Measurements from ENCODE around the gene MEGF6. TPM values are rescaled to one million over a fixed set of nuclear protein-coding genes. Genes with fewer than 3 reads are reported as not detected.

Gene MEGF6
- total RNA-seq, 1 donor from 2014 or later = 57.1 TPM

DNA sequence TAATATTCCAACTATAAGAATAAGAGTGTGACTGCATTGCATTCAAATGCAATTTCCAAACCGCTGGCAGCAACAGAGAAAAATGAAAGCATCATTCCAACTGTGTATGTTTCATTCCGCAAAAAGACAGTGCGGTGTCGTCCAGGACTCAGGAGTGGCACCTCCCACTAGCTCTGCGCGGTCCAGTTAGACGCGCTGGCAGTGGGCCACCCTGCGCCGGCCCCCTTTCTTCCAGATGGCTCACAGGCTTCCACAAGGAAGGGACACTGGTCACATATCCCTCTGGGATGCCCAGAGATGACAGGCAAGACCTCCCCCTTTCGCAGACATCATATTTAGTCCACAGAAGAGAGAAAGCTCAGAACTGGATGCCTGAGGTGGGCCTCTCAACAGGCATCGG, 26.7 kb upstream of the MEGF6 start:
- H3K36me3 ChIP-seq = peaks cover 70% of the 10 kb centered on the region
- no peak for ATAC-seq
- H3K9me3 ChIP-seq = no peaks in the 10 kb centered on the region
- no peak overlapping the region for H3K27ac ChIP-seq
- H3K4me3 ChIP-seq = no peak overlapping the region
- intact Hi-C loops (cut with DNase I) = no loop called here
- H3K27me3 ChIP-seq (ENCODE audit: low read depth) = no peaks in the 10 kb centered on the region
- no peak for DNase-seq
- no peaks in the 10 kb centered on the region for H3K4me1 ChIP-seq
- TF ChIP-seq, protein P1, sequence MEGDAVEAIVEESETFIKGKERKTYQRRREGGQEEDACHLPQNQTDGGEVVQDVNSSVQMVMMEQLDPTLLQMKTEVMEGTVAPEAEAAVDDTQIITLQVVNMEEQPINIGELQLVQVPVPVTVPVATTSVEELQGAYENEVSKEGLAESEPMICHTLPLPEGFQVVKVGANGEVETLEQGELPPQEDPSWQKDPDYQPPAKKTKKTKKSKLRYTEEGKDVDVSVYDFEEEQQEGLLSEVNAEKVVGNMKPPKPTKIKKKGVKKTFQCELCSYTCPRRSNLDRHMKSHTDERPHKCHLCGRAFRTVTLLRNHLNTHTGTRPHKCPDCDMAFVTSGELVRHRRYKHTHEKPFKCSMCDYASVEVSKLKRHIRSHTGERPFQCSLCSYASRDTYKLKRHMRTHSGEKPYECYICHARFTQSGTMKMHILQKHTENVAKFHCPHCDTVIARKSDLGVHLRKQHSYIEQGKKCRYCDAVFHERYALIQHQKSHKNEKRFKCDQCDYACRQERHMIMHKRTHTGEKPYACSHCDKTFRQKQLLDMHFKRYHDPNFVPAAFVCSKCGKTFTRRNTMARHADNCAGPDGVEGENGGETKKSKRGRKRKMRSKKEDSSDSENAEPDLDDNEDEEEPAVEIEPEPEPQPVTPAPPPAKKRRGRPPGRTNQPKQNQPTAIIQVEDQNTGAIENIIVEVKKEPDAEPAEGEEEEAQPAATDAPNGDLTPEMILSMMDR (IDR thresholded peaks at IDR 0.05) = no peak

DNA sequence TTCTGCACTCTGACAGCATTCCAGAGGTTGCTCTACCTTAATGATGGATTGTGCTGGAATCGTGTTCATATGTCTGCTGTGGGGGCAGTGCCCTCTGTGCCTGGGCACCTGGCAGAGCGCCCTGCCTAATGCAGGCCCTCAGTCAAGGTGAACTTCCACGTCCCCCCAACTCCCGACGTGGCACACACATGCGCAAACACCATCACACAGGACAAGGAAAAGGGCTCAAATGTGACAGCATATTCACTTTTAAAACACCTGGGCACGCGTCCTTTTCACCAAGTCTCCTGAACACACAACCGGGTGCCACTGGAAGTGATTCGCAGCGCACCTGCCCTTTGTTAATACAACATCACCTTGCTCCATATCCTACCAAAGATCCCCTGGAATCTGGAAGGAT, 25.2 kb upstream of the MEGF6 start:
- Histone ChIP-seq H3K27ac (no peak overlapping the region), H3K4me1 (no peaks in the 10 kb centered on the region), H3K9me3 (no peaks in the 10 kb centered on the region), H3K4me3 (no peak overlapping the region), H3K27me3 (ENCODE audit: low read depth) (no peaks in the 10 kb centered on the region), H3K36me3 (peaks cover 85% of the 10 kb centered on the region)
- ATAC-seq (no peak), DNase-seq (no peak)
- TF ChIP-seq, protein P1 (IDR thresholded peaks at IDR 0.05) = no peak
- intact Hi-C loops (cut with DNase I) = no loop called here

DNA sequence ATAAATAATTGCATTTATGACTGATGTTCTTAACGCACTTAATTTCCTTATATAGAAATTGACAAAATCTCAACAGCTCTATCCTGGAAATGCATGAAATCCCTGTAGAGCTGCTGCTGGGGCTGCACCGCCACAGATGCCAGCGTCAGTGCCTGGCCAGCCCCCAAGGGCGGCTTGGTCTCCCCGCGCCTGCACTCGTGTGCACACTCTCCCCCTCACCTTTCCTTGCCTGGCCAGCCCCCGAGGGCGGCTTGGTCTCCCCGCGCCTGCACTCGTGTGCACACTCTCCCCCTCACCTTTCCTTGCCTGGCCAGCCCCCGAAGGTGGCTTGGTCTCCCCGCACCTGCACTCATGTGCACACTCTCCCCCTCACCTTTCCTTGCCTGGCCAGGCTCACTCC, 24.8 kb upstream of the MEGF6 start:
- no peaks in the 10 kb centered on the region for H3K9me3 ChIP-seq
- TF ChIP-seq, protein P1 (IDR thresholded peaks at IDR 0.05) = no peak
- peaks cover 90% of the 10 kb centered on the region for H3K36me3 ChIP-seq
- H3K27me3 ChIP-seq (ENCODE audit: low read depth) = no peaks in the 10 kb centered on the region
- intact Hi-C loops (cut with DNase I) = no loop called here
- no peaks in the 10 kb centered on the region for H3K4me1 ChIP-seq
- DNase-seq (no peak), ATAC-seq (no peak)
- H3K27ac ChIP-seq = no peak overlapping the region
- no peak overlapping the region for H3K4me3 ChIP-seq

DNA sequence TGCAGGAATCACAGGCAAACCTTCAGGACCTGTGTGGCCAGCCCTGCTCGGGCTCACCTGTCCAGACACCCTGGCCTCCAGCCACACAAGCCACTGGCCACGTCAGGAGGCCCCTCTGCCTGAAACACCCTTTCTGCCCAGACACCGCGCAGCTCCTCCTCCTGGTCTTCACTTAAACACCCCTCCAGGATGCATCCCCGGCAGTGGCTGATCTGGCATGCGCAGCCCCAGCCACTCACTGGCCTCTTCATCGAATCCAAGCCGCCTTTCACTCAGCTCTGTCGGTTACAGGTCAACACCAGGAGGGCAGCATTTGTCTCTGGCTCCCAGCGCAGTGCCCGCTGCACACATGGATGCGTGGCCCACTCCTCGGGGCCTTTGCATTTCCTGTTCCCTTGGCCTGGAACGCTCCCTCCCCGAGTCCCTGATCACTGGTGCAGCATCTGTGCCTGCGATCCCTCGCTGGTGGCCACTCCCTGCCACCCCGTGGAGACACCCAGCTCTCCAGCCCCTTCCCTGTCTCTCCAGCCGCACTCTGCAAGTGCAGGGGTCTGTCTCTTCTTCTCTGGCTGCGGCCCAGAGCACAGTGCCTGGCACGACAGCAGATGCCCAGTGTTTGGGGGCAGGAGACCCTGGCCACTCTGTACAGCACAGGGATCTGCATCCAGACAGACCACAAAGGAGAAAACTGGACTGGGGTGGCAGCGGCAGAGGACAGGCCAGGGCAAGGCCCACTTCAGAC, 22.9 kb upstream of the MEGF6 start:
- DNase-seq (peak; percentile 40), ATAC-seq (no peak)
- H3K4me3 ChIP-seq = no peak overlapping the region
- TF ChIP-seq, protein P1 (IDR thresholded peaks at IDR 0.05) = no peak
- intact Hi-C loops (cut with DNase I) = no loop called here
- H3K27me3 ChIP-seq (ENCODE audit: low read depth) = no peaks in the 10 kb centered on the region
- H3K9me3 ChIP-seq = no peaks in the 10 kb centered on the region
- H3K36me3 ChIP-seq = peaks cover 99% of the 10 kb centered on the region
- no peak overlapping the region for H3K27ac ChIP-seq
- peaks cover 7% of the 10 kb centered on the region for H3K4me1 ChIP-seq

DNA sequence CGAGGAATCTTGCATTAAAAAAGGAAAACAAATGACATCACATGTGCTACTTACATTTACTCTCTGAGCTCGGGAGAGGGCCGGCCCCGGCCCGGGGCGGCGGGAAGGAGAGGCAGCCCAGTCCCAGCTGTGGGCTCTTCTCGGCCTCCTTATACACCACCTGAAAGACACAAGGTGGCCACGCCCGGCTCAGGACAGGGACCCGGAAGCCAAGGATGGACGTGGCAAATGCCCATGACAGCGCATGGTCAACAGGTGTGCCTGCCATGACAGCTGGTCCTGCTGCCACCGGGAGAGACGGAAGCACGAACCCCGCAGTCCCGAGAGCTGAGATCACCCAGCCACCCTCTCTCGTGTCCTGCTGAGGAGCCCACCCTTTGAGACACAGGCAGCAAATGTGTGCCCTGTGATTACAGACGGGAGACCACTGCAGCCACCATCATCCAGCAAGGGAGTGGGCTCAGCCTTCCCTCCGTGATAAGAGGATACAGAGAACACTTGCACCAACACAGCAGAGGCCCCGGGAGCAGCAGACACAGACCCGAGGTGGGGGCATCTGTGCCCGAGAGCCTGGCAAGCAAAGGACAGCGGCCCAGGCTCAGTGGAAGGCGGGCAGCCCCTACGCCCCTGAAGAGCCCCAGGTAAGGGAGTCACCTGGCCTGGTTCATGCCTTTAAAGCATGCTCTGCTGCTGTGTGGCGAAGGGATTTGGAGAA, 22.2 kb upstream of the MEGF6 start:
- H3K36me3 ChIP-seq = peaks cover 100% of the 10 kb centered on the region
- no peak overlapping the region for H3K27ac ChIP-seq
- TF ChIP-seq, protein P1 (IDR thresholded peaks at IDR 0.05) = no peak
- no peaks in the 10 kb centered on the region for H3K9me3 ChIP-seq
- no peak for ATAC-seq
- H3K27me3 ChIP-seq (ENCODE audit: low read depth) = no peaks in the 10 kb centered on the region
- DNase-seq = peak; percentile 45
- H3K4me1 ChIP-seq = peaks cover 7% of the 10 kb centered on the region
- intact Hi-C loops (cut with DNase I) = no loop called here
- H3K4me3 ChIP-seq = no peak overlapping the region

All from lower lobe of right lung (tissue), 2 donors.